Activated naive CD4-positive, alpha-beta T cell treated with Interleukin-2 at 50 U/mL for 16 hours (primary cell): Measurements from ENCODE around the gene RPS6KB2.
"Not testable (repeated sequence)": the region's sequence is repeated elsewhere in the genome, so short reads cannot be mapped to it uniquely, and the experiment has no call there.

ENCODE experiments used
- DNase-seq: peaks from one replicate; pipeline ENCODE4 v3.0.0-alpha.2; 2020

The RPS6KB2 gene

GRCh38 chr11:67410984-67411784, 17.1 kb upstream of the RPS6KB2 start:
- DNase-seq: no peak

GRCh38 chr11:67411785-67412152, 16.5 kb upstream of the RPS6KB2 start:
- no peak for DNase-seq

- no peak for DNase-seq
These were observed 15.7 kb upstream of the RPS6KB2 start for GRCh38 chr11:67412495-67413179.

DNA sequence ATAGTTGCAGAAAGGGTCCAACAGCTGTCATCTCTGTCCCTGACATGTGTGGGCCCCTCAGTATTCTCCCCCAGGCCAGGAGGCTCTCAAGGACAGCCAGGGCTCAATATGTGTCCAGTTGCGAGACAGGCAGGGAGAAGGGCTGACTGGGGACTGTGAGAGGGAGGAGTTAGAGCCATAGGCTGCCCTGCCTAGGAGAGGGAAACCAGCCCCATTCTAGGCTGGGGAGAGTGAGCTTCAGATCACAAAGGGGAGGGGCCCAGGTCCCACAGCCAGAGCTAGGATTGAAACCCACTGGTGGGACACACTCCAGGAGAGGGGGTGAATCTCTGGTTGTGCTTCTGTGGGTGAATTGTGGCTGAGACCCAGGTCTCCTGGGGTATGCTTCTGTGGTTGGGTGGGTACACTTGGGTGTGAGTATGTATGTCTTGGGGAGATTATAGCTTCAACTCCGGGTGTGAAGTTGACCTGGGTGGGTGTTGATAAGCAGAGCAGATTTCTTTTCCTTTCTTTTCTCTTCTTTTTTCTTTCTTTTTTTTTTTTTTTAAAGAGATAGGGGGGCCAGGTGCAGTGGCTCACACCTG, 14.9 kb upstream of the RPS6KB2 start:
- no peak for DNase-seq

- DNase-seq: no peak
These were observed 12.6 kb upstream of the RPS6KB2 start, which contains the start of gene CARNS1 for GRCh38 chr11:67415501-67416304. Gene CARNS1 (plus strand): TSS chr11:67415678. CDS start chr11:67416200, 522 bp downstream.

DNA sequence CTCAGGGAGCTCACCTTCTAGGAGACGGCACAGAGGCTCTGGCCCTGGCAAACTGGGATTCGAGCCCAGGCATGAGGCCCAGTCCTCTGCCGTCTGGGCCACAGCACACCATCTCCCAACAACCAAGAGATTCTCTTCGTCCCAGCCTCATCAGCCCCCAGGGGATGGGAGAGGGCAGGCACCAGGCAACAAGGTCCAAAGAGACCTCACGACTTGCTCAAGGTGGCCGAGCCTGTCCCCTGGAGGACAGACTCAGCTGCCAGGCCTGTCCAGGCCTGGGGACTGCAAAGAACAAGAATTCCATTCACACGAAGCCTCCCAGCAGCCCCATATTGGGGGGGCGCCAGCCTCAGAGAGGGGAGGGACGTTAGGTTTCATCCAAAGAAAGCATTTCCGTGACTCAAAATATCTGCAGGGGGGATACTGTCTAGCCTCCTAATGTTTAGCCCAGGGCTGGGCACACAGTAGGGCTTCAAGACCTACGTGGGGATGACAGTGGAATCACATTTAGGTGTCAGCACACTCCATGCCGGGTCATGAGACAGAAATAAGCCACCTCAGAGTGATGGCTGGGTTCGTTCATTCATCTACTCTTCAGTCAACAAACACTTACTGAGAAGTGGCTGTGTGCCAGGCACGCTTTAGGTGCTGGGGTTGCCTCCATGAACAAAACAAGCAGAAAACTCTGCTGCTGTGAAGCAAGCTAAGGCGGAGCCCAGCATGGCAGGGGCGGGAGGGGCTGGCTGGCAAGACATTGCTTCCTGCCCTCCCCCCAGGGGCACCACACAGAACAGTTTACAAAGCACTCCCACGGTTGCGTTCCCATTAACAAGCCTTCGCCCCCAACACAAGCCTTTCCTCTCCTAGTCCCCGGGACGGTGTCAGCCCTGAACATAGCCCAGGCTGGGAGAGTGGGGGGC, 11.6 kb upstream of the RPS6KB2 start:
- peak; percentile 71 for DNase-seq

GRCh38 chr11:67417425-67417824, 10.9 kb upstream of the RPS6KB2 start:
- no peak for DNase-seq

DNA sequence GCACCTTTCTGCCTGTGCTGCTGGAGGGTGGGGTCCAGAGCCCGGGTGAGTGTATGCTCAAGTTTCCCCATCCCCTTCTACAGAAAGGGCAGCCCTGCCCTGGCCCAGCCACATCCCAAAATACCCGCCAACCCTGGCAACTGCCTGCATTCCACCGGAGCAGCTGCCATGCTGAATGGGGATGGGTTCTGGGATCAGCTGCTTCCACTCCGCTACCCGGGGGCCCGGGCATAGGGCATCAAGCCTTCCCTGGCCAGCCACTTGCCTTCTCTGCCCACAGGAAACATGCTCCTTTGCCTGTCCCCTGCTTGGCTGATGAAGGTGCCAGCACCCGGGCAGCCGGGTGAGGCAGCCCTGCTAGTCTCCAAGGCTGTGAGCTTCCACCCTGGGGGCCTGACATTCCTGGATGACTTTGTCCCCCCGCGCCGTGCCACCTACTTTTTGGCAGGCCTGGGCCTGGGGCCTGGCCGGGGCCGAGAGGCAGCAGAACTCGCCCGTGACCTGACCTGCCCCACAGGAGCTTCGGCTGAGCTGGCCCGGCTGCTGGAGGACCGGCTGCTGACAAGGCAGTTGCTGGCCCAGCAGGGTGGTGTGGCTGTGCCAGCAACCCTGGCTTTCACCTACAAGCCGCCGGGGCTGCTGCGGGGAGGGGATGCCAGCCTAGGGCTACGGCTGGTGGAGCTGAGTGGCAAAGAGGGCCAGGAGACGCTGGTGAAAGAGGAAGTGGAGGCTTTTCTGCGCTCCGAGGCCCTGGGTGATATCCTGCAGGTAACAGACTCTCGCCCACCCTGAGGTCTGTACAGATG, 9.6 kb upstream of the RPS6KB2 start:
- no peak for DNase-seq

DNA sequence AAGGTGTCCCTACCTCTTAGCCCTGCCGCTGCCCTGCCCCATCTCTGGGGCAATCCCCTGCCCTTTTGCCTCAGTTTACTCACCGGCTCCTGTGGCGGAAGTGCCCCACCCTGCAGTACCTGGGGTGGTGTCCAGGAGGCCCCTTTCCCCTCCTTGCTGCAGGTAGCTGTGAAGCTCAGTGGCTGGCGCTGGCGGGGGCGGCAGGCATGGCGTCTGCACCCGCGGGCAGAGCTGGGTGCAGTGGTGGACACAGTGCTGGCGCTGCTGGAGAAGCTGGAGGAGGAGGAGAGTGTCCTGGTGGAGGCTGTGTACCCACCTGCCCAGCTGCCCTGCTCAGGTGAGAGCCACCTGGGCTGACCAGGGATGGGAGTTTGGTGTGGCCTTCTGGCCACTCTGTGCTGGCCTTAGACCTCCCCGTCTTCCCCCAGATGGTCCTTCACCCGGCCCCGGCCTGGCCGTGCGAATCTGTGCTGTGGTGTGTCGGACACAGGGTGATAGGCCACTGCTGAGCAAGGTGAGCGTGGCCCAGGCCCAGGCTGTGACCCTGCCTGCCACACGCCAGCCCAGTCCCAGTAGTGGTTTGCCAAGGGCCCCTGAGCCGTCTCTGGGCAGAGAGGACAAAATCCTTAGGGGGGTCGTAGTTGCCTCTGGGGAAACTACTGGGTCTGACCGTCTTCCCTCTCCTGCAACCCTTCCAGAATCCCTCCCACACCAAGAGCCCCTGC, 8.8 kb upstream of the RPS6KB2 start:
- no peak for DNase-seq

DNA sequence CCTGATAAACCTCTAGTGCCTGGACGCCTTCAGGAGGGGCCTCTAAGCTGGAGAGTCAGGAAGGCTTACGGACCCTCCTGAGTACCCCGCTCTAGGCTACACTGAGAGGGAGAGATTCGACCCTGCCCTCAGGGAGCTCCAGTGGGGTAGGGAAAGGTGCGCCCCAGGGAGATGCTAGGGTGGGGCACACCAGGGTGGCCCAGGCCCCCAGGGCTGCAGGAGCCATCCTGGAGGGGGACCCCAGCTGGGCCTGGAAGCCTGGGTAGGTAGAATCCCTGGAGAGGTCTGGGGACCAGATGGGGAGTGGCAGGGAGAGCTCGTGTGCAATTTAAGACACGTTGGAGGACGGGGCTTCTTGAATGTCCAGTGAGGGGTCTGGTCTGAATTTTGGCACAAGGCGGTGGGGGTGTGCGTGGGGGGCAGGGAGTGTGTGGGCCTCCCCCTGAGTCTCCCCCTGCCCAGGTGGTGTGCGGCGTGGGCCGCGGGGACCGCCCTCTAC, 8.1 kb upstream of the RPS6KB2 start:
- DNase-seq: no peak

GRCh38 chr11:67420646-67421429, 7.5 kb upstream of the RPS6KB2 start:
- peak; percentile 97 for DNase-seq

DNA sequence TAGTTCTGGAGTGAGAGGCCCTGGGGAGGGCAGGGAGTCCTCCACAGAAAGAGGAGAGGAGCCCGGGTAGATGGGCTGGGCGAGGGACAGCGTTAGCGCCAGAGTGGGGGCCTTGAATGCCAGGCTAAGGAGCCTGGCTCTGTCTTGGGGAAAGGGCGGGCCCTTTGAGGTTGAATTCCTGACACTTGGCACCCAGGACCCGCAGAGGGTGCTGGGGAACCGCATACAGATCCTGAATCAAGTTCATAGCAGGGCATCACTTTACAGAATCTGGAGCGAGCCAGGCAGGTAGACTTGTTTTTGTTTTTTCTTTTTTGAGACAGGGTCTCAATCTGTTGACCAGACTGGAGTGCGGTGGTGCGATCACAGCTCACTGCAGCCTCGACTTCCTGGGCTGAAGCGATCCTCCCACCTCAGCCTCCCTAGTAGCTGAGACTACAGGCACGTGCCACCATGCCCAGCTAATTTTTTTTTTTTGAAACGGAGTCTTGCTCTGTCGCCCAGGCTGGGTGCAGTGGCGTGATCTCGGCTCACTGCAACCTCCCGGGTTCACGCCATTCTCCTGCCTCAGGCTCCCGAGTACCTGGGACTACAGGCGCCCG, 6.8 kb upstream of the RPS6KB2 start:
- no peak for DNase-seq

GRCh38 chr11:67422891-67423290, 5.4 kb upstream of the RPS6KB2 start:
- no peak for DNase-seq

- DNase-seq: no peak
These were observed 4.8 kb upstream of the RPS6KB2 start for GRCh38 chr11:67423466-67423865.

DNA sequence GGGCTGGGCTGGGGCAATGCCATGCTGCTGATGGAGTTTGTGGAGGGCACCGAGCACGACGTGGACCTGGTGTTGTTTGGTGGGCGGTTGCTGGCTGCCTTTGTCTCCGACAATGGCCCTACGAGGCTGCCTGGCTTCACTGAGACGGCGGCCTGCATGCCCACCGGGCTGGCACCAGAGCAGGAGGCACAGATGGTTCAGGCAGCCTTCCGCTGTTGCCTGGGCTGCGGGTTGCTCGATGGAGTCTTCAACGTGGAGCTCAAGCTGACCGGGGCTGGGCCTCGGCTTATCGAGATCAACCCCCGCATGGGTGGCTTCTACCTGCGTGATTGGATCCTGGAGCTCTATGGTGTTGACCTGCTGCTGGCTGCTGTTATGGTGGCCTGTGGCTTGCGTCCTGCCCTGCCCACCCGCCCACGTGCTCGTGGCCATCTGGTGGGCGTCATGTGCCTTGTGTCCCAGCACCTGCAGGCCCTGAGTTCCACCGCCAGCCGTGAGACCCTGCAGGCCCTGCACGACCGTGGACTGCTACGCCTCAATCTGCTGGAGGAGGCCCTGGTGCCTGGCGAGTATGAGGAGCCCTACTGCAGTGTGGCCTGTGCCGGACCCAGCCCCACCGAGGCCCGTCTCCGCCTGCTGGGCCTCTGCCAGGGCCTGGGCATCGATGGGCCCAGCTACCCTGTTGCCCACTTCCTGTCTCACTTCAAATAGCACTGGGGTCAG, 4.2 kb upstream of the RPS6KB2 start:
- no peak for DNase-seq

DNA sequence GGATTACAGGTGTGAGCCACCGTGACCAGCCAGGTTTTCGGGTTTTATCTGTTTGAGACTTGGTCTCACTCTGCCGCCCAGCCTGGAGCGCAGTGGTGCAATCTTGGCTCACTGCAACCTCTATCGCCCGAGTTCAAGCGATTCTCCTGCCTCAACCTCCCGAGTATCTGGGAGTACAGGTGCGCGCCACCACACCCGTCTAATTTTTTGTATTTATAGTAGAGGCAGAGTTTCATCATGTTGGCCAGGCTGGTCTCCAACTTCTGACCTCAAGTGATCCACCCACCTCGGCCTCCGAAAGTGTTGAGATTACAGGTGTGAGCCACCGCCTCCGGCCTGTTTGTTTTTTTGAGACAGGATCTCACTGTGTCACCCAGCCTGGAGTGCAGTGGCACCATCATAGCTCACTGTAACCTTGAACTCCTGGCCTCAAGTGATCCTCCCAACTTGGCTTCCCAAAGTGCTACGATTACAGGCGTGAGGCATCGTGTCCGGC, 882 bp upstream of the RPS6KB2 start:
- not testable (repeated sequence) for DNase-seq

DNA sequence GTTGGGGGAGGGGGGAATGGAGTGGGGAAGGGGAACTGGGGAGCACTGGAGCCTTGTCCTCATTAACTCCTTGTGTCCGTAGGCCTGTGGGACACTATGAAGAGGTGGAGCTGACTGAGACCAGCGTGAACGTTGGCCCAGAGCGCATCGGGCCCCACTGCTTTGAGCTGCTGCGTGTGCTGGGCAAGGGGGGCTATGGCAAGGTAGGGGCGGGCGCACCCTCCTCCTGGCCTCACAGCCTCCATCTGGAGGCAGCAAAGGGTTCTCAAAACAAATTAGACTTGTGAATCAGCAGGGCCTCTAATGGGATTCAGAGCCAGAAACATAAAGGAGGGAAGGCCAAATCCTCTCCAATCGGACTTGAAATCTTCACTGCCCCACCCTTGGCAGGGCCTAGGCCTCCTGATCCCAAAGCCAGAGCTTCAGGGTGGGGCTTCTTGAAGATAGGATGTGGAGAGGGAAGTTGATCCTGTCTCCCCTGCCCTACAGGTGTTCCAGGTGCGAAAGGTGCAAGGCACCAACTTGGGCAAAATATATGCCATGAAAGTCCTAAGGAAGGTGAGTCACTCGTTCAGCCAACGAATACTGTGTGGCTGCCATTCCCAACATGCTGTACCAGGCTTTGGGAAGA, 859 bp downstream of the RPS6KB2 start:
- DNase-seq: no peak

GRCh38 chr11:67429722-67430121, 1.4 kb downstream of the RPS6KB2 start:
- no peak for DNase-seq
